ENCODE results near the gene MYLK2. TPM values are rescaled to one million over a fixed set of nuclear protein-coding genes. Genes with fewer than 3 reads are reported as not detected.
"Not testable (repeated sequence)": the region's sequence is repeated elsewhere in the genome, so short reads cannot be mapped to it uniquely, and the experiment has no call there.

The MYLK2 gene
- total RNA-seq, 4 donors from 2014 or later = 0.33 to 0.65 (median 0.52) TPM; not detected in 1

- Histone ChIP-seq H3K27ac (replicated peaks in 1 of 4) (no peak overlapping the region), H3K36me3 (no peaks in the 10 kb centered on the region), H3K27me3 (no peaks in the 10 kb centered on the region), H3K4me3 (no peak overlapping the region), H3K9me3 (no peaks in the 10 kb centered on the region), H3K4me1 (peaks cover 5 to 28% (median 18%) of the 10 kb centered on the region in 4 donors)
- TF ChIP-seq, protein P1, sequence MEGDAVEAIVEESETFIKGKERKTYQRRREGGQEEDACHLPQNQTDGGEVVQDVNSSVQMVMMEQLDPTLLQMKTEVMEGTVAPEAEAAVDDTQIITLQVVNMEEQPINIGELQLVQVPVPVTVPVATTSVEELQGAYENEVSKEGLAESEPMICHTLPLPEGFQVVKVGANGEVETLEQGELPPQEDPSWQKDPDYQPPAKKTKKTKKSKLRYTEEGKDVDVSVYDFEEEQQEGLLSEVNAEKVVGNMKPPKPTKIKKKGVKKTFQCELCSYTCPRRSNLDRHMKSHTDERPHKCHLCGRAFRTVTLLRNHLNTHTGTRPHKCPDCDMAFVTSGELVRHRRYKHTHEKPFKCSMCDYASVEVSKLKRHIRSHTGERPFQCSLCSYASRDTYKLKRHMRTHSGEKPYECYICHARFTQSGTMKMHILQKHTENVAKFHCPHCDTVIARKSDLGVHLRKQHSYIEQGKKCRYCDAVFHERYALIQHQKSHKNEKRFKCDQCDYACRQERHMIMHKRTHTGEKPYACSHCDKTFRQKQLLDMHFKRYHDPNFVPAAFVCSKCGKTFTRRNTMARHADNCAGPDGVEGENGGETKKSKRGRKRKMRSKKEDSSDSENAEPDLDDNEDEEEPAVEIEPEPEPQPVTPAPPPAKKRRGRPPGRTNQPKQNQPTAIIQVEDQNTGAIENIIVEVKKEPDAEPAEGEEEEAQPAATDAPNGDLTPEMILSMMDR (IDR thresholded peaks at IDR 0.05) = no peak
- no peak for TF ChIP-seq POLR2A (IDR thresholded peaks at IDR 0.05; ENCODE audit: low read depth)
- no peak for TF ChIP-seq EP300 (IDR thresholded peaks at IDR 0.05)
- no peak for TF ChIP-seq POLR2AphosphoS5 (IDR thresholded peaks at IDR 0.05)
- DNase-seq (ENCODE audit: extremely low spot score) = no peak
- intact Hi-C loops (cut with DNase I) = no loop called here
These were observed 5.5 kb upstream of the MYLK2 start for GRCh38 chr20:31813611-31814010.

- DNase-seq (ENCODE audit: extremely low spot score); H3K27ac ChIP-seq (replicated peaks in 1 of 4); H3K9me3 ChIP-seq; H3K36me3 ChIP-seq; H3K4me3 ChIP-seq; H3K27me3 ChIP-seq; intact Hi-C loops (cut with DNase I): not testable (repeated sequence)
- 88% methylated on average over 7 of the region's 7 CpGs for WGBS
- peaks cover 5 to 28% (median 18%) of the 10 kb centered on the region in 4 donors for H3K4me1 ChIP-seq
These were observed 5.0 kb upstream of the MYLK2 start for GRCh38 chr20:31814142-31814541.

- H3K4me3 ChIP-seq = no peak overlapping the region
- 67% methylated on average over 8 of the region's 9 CpGs for WGBS
- H3K27ac ChIP-seq (replicated peaks in 1 of 4) = no peak overlapping the region
- intact Hi-C loops (cut with DNase I) = no loop called here
- no peaks in the 10 kb centered on the region for H3K9me3 ChIP-seq
- DNase-seq (ENCODE audit: extremely low spot score) = no peak
- TF ChIP-seq, protein P1 (IDR thresholded peaks at IDR 0.05) = no peak
- TF ChIP-seq EP300 (IDR thresholded peaks at IDR 0.05) (no peak), POLR2AphosphoS5 (IDR thresholded peaks at IDR 0.05) (no peak), POLR2A (IDR thresholded peaks at IDR 0.05; ENCODE audit: low read depth) (no peak)
- H3K4me1 ChIP-seq = peaks cover 5 to 27% (median 18%) of the 10 kb centered on the region in 4 donors
- no peaks in the 10 kb centered on the region for H3K36me3 ChIP-seq
- no peaks in the 10 kb centered on the region for H3K27me3 ChIP-seq
These were observed 3.6 kb upstream of the MYLK2 start for GRCh38 chr20:31815408-31816188.

- Histone ChIP-seq H3K4me1 (peaks cover 5 to 26% (median 17%) of the 10 kb centered on the region in 4 donors), H3K4me3 (no peak overlapping the region), H3K27ac (replicated peaks in 1 of 4) (no peak overlapping the region), H3K36me3 (no peaks in the 10 kb centered on the region), H3K9me3 (no peaks in the 10 kb centered on the region), H3K27me3 (no peaks in the 10 kb centered on the region)
- TF ChIP-seq, protein P1 (IDR thresholded peaks at IDR 0.05) = no peak
- TF ChIP-seq POLR2A (IDR thresholded peaks at IDR 0.05; ENCODE audit: low read depth) = no peak
- WGBS = 93% methylated on average over 5 of the region's 5 CpGs
- intact Hi-C loops (cut with DNase I) = no loop called here
- no peak for DNase-seq (ENCODE audit: extremely low spot score)
These were observed 2.9 kb upstream of the MYLK2 start for GRCh38 chr20:31816221-31816620.

DNA sequence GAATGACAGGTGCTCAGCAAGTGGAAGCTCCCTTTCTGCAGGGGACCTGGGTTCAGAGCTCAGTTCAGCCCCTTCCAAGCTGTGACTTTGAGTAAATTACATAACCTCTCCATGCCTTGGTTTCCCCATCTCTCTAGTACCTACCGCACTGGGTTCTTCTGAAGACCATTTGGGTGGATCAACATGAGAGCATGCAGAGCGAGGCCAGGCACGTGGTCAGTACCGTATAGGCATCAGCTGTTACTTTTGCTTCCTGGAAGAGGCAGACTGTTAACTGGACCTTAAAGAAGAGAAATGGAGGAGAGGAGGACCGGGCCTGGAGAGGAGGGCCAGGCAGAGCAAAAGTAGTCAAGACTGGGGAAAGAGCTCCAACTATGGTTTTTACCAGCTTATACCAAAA is 1.7 kb upstream of the MYLK2 start:
- TF ChIP-seq POLR2A (IDR thresholded peaks at IDR 0.05; ENCODE audit: low read depth) (no peak), POLR2AphosphoS5 (IDR thresholded peaks at IDR 0.05) (no peak), EP300 (IDR thresholded peaks at IDR 0.05) (no peak)
- TF ChIP-seq, protein P1 (IDR thresholded peaks at IDR 0.05) = no peak
- no peaks in the 10 kb centered on the region for H3K9me3 ChIP-seq
- 93% methylated on average over 5 of the region's 5 CpGs for WGBS
- intact Hi-C loops (cut with DNase I) = no loop called here
- H3K36me3 ChIP-seq = no peaks in the 10 kb centered on the region
- no peak overlapping the region for H3K4me3 ChIP-seq
- H3K4me1 ChIP-seq = peaks cover 5 to 18% (median 10%) of the 10 kb centered on the region in 4 donors
- no peak overlapping the region for H3K27ac ChIP-seq (replicated peaks in 1 of 4)
- H3K27me3 ChIP-seq = no peaks in the 10 kb centered on the region
- DNase-seq (ENCODE audit: extremely low spot score) = no peak

Data from esophagus muscularis mucosa (tissue), 4 donors.